Activated CD8-positive, alpha-beta memory T cell treated with anti-CD3 and anti-CD28 coated beads, Interleukin-2, amount 50 U/mL, for 24 hours (primary cell): ENCODE data around the gene EML5.
"Not testable (repeated sequence)": the region's sequence is repeated elsewhere in the genome, so short reads cannot be mapped to it uniquely, and the experiment has no call there.

ENCODE experiments used
- DNase-seq: peaks from one replicate; pipeline ENCODE4 v3.0.0-alpha.2; 2020; ENCODE audit errors: extremely low read depth

EML5 gene

DNA sequence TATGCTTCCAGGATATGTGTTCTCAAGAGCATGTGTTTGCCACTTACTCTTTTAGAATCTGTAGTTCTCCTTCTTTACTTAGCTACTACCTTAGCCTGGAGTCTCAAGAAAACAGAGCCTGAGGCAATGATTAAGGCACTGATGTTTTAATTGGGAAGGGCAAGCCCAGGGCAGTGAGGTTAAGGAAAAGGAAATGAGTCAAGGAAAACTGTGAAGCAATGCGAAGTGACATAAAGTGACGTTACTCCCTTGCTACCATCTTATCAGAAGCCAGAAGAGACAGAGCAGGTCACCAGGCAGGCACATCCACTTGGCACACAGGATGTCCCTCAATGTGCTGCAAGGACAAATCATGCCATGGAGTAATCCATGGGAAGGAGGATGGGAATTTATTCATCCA lies 11.3 kb upstream of the EML5 start:
- DNase-seq, result no peak

DNA sequence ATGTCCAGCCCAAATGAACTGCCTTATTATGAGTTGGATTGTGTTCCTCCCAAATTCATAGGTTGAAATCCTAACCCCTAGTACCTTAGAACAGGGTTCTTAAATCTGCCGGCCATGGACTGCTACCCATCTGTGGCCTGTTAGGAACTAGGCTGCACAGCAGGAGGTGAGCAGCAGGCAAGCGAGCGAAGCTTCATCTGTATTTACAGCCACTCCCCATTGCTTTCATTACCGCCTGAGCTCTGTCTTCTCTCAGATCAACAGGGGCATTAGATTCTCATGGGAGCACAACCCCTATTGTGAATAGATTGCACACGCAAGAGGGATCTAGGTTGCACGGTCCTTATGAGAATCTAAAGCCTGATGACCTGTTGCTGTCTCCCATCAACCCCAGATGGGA lies 9.8 kb upstream of the EML5 start:
- DNase-seq, result no peak

DNA sequence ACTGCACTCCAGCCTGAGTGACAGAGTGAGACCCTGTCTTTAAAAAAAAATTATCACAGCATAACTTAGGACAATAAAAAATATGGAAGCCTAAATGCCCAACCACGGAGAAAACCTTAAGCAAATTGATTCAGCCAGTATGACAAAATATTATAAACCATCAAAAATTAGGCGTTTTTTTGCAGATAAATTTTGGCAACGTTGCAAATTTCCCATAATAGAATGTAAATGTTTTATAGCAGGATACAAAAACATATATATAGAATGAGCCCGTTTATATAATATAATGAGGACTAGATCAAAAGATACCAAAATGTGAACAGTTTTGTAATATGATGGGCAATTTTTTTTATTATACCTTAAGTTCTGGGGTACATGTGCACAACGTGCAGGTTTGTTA lies 6.8 kb upstream of the EML5 start:
- no peak for DNase-seq

DNA sequence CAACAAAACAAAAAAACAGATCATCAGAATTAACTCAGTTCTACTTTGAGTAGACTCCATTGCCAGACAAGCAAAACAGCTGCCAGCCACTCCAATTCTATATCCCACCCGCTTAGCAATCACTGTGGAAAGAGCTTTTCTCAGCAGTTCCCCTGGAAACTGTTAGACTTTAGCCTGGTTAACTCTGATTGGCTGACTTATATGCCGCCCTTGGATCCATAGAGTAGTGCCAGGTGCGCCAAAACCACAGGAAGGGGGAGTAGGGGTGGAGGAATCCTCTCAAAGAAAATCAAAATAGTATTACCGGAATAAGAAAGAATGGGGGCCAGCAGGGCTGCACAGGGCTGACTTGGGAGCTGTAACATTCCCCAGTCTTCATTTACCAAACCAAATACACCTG lies 5.4 kb upstream of the EML5 start:
- DNase-seq, result no peak

DNA sequence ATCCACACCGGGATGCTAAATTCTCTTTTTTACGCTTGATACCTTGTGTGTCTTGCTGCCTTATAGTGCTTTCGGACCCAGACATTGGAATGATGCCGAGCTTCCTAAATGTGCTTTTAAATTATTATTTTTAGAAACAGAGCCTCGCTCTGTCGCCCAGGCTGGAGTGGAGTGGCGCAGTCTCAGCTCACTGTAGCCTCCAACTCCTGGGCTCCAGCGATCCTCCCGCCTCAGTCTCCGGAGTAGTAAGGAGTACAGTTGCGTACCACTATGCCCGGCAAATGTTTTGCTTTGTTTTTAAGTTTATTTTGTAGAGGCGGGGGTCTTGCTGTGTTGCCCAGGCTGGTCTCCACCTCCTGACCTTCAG lies 489 bp upstream of the EML5 start:
- no peak for DNase-seq

DNA sequence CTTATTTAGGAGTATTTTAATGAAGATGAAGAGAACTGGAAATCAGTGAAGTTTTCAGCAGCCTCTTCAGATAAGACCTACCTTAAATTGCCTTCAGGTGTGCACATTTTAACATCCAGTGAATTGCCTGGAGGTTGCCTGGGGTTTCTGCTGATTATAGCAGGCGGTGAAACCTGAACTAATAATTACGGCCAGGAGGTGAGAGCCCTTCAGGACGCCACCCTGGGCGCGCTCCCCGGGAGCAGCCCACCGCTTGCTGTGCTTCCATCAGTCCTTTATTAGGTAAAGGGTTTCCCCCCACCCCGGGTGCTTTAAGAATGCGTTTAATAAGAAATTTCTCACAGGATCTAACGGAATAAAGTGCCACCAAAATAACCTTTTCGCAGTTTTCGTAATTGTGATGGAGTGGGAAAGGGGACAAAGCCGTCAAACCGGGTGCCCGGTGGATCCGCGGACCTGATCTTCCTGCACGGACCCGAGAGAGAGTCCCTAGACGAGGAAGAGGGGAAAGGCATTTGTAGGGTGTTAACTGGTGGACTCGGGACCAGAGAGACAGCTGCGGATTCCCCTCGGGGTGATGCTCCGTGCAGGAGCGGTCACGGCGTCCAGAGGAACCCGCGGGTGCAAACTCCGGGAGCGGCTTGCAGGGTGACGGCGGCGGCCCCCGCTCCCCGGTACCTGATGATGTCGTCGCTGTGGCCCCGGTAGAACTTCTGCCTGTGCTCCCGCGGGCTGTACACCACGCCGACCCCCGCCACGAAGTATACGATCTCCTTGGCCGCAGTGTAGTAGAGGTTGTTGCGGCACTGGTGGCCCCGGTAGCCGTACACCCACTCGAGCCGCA lies 902 bp downstream of the EML5 start:
- no peak for DNase-seq

DNA sequence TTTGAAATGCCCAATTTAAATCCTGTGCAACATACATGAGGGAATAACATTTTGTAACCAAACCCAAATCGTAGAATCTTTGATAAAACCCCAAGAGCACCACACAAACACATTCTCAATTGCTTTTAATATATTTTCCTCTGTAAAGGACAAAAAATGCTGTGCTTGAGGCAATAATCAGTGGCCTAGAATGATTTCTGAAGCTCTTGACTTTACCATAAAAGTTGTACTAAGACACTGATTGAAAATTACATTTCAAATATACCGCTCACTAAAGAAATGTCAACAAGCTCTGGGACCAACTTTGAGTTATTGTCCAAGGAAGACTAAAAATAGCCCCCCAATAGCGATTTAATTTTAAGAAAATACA lies 1.5 kb downstream of the EML5 start:
- no peak for DNase-seq

DNA sequence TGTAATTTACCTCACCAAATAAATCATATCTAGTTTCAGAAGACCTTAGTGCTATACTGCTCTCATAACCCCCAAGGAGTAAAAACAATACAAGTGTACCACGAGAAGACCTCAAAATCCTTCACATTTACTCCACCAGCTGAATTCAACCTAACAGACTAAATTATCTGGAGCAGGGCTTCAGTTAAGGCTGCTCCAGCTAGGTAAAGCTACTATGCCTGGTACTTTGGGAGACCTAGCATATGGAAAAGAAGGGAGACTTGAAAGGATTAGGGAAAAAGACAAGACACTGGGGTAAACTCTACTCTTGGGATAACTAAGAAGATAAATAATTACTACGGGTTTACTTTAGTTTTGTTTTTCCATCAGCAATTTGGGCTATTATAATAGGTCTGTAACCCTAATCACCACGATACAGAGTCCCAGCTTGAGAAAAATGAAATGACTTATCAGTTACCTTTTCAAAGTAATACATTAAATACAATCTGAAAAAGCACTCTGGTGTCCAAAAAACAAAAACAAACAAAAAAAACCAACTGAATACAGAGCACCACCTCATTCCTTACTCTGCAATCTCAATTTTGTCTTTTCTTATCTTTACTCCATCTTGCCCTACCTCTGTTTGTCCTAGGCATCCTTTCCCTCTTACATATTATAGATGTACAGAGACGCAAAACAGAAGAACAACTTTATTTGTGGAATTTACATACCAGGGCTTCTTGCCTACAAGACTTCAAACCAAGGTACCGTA lies 2.1 kb downstream of the EML5 start:
- no peak for DNase-seq

DNA sequence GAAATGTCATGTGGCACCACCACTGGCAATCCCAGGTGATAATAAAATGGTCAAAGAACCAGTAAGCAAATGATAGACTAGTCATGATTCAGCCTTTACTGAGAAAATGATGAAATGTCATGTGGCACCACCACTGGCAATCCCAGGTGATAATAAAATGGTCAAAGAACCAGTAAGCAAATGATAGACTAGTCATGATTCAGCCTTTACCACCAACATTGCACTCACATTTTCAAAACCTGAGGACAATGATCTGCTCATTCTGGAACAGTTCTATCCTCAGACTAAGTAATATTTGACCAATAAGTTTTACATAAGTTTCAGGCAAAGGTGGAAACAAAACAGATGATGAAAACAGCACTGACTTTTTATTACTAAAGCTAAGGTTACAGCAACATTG lies 3.2 kb downstream of the EML5 start:
- DNase-seq, result not testable (repeated sequence)

DNA sequence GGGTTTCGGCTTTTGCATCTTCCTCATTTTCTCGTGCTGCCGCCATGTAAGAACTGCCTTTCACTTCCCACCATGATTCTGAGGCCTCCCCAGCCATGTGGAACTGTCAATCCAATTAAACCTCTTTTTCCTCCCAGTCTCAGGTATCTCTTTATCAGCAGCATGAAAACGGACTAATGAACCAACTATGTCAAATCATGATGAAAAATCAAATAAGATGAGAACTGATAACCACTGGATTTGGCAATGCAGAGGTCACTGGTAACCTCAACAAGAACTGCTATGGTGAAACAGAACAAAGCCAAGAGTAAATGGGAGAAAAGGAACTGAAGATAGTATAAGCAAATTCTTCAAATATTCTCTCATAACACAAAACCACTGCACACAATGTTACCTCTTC lies 6.0 kb downstream of the EML5 start:
- no peak for DNase-seq

DNA sequence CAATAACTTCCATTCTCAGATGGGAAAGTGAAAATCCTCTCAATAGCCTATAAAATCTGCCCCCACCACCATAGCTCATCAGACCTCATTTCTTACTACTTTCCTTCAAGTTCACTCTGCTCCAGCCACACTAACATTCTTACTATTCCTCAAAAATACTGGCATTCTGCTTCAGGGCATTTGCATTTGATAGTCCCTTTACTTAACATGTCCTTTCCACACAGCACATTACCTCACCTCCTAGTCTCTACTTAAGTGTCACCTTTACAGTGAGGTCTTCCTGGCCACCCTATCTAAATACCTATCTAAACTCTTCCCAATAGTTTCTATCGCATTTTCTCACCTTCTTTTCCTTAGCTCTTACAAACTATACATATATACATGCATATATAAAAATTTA lies 6.8 kb downstream of the EML5 start:
- no peak for DNase-seq

DNA sequence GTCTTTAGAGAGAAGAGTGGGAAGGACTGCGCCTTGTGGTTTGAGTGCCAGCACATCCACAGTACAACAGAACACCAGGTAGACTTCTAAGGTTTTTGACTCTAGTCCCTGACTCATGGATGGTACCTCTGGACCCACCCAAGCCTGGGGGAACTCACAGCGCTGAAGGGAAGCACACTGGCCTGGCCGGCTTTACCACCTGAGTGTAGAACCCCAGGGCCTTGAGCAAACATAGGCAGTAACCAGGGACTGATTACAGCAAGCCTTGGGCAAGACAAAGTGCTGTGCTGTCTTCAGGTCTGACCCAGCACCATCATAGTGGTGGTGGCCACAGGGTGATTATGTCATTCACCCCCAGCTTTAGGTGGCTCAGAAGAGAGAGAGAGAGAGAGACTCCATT lies 17.2 kb downstream of the EML5 start:
- no peak for DNase-seq

DNA sequence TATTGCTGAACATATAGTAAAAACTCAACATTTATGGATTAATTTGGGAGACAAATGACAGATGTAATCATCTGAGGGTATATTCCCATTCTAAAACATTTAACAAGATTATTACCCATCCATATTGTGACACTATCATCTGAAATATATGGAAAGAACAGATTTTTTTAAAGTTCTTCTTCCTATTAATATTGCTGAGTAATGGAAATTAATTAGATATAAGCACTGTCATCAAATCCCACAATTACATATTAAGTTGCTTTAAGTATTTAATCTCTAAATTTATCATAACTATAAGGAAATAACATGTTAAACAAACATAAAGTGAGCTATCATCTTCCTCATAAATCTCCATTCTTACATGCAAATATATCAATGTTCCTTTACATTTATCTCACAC lies 22.0 kb downstream of the EML5 start:
- no peak for DNase-seq

DNA sequence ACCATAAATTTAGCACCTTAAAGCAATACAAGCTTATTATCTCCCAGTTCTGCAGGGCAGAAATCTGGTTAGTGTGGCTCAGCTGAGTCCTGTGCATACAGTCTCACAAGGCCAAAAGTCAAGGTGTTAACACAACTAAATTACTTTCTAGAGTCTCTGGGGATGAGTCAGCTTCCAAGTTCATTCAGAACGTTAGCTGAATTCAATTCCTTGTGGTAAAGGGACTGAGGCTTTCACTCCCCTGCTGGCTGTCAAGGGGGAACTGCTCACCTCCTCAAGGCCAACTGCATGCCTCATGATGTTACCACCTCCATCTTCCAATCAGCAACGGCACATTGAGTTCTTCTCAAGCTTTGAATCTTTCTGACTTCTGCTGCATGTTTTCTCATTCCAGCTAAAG lies 27.6 kb downstream of the EML5 start:
- no peak for DNase-seq

DNA sequence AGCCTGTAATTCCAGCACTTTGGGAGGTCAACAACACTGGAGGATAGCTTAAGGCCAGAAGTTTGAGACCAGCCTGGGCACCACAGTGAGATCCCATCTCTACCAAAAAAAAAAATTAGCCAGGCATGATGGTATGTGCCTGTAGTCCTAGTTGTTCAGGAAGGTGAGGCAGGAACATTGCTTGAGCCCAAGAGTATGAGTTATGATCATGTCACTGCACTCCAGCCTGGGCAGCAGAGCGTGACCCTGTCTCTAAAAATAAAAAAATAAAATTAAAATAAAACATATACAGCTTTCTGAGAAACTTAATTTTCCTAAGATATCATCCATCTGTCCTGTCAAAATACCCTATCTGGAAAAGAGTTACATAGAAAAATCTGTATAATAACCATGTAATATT lies 38.9 kb downstream of the EML5 start:
- no peak for DNase-seq

DNA sequence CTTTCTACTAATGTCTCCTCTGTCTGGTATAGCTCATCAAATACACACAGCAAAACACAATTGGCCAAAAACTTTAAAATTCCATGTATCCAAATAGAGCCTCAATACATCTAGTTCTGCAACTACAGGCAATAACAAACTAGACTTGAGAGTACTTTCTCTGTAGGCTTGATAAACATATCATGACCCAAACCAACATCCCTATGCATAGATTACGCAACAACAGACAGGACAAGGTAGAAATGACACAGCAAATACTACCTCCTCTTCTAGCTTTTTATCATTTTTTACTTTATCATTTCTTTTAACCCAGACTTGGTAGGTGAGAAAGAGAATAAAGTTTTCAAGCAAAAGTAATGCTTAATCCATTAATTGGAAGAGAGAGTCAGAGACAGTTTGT lies 41.8 kb downstream of the EML5 start:
- DNase-seq, result no peak

DNA sequence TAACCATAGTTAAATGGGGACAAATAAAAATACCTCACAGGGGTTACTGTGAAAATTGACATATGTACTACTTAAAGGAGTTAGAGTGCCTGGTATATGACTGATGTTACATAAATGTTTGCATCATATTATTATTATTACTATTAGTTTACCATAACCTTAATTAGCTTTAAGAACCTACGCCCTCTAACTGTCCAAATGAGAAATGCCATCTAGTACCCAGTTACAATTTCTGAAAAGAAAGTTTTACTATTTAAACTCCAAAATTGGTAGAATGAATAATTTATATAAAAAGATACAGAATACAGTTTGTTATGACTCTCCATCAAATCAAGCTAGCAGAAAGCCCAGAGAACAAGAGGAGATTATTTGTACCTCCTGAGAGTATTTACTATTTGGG lies 42.3 kb downstream of the EML5 start:
- no peak for DNase-seq

DNA sequence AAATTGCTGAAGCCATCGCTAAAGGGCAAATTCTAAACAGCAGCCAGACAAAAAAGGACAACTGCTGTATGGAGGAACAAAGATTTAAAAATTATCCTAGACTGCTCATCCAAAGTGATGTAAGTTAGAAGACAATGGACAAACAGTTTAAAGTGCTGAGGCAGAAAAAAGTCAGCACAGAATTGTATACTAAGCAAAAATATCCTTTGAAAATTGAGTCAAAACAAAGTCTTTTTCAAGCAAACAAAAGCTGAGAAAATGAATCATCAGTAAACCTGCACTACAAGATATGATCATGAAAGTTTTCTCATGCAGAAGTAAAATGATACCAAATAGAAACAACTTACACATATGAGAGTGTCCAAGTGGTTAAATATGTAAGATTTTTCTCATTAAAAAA lies 43.6 kb downstream of the EML5 start:
- no peak for DNase-seq

DNA sequence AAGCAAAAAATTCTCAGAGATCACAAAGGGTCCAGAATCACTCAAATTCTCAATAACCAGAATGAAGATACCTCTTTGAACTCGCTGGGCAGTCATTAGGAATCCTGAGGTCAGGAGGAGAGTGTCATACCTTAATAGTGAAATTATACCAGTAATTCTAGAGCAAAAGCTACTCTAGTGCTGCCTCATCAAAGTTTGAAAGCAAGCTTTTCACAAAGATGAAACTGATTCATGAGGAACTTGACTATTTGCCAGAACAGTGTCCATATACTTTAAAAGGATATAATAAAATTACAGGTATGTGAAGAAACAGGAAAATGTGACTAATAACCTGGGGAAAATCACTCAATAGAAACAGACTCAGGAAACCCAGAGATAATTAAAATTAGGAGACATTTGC lies 44.5 kb downstream of the EML5 start:
- DNase-seq, result no peak

DNA sequence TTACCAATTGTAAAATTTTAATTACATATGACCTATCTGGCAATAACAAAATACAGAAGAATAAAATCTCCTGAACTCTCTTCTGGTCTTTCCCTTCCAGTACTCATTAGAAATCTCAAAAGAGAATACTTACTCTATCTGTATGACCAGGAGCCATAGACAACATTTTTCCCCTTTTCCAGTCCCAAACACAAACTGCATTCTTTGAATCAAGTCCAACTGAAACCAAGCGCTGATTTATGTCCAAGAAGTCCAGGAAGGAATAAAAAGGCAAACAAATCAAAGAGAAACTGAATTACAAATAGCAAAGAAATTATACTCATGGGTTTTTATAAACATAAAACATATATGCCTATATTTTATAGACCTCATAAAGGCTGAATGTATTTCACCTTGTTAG lies 46.7 kb downstream of the EML5 start:
- DNase-seq, result no peak

DNA sequence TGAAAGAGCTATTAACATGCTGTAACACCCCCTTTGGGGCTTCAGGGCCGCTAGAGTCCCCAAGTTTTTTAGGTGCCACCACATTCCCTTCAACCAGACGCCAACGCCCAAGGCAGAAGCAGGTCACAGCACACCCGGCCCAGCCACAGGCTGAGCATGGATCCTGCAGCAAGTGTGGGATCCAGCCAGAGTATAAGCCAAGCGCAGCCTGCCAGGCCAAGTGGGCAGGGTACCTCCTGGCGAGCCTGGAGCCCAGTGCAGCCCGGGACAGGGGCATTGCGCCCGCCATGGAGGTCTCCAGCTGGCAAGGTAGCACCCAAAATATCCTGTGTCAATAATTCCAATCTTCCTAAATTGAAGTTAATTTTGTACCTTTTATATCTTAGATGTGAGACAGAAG lies 55.5 kb downstream of the EML5 start:
- no peak for DNase-seq

DNA sequence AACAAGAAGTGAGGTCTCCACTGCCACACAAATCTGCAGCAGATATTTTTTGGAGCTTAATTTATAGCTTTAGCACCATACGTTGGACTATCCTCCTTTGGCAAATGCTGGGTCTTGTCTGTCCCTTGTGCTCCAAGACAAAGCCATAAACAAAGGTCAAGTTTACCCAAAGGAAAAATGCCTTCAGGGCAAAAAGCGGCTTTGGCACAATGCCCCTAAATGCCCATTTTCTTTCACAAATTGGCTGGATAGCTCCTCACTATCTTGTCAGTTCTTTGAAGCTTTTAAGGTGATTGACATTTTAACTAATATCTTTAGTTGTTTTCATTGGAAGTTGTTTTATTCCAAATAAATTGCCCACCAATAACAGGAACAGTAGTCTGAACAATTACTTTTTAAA lies 59.6 kb downstream of the EML5 start:
- no peak for DNase-seq

DNA sequence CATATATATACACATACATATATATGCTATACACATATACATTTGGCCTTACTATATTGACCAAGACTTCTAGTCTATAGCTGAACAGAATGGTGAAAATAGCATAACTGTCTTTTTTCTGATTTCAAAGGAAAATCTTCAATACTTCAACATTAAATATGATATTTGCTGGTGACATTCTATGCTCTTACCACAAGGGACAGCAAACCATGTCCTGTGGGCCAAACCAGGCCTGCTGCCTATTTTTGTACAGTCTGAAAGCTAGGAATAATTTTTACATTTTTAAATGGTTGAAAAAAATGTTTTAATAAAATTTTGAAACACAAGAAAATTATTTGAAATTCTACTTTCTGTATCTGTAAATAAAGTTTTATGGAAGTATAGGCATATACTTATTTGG lies 63.6 kb downstream of the EML5 start:
- DNase-seq, result no peak

DNA sequence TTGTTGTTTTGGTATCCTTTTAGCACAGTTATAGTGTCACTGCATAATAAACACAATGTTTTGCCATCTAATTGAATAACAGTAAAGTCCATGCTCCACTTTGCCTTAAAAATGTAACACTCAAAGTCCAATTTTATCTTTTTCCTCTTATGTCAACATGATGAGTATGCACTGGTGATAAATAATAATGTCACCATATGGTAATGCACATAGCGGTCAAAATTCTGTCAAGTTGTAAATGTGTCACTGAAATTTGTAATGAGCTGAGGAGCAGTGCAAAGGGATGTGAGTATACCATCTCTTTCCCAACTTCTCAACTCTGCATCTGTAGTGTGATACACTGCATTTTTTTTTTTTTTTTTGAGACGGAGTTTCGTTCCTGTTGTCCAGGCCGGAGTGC lies 65.7 kb downstream of the EML5 start:
- DNase-seq, result no peak
